Cerebellar cortex (tissue), 1 donor: Measurements from ENCODE around the gene DPP8.

Source experiments
- DNase-seq: peaks from one replicate; pipeline ENCODE4 v3.0.0-alpha.2; 2015; ENCODE audit warnings: low spot score

Gene DPP8

DNA sequence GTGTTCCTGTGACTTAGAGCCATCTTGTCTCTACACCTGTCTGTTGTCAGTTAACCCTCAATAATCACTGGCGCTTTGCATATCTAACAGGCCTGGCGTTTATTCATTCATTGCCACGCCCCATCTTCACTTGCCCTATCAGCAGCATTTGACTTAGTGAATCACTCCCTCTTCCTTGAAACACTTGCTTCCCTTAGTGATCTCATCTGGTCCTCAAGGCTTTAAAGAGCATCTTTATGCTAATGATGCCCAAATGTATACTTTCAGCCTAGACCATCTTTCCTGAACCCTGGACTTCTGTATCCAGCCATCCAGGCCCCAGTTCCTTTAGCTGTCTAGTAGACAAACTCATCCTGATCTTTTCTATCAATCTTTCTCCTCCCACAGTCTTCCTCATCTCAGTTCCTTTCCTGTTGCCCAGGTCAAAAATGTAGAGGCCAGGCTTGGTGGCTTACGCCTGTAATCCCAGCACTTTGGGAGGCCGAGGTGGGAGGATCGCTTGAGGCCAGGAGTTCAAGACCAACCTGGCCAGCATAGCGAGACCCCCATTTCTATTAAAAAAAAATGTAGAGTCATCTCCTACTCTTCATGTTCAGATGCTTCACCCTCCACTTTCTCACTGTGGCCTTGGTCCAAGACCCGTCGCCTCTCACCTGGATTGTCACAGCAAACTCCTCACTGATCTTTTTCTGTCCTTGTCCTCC, 93.4 kb downstream of the DPP8 start:
- no peak for DNase-seq

DNA sequence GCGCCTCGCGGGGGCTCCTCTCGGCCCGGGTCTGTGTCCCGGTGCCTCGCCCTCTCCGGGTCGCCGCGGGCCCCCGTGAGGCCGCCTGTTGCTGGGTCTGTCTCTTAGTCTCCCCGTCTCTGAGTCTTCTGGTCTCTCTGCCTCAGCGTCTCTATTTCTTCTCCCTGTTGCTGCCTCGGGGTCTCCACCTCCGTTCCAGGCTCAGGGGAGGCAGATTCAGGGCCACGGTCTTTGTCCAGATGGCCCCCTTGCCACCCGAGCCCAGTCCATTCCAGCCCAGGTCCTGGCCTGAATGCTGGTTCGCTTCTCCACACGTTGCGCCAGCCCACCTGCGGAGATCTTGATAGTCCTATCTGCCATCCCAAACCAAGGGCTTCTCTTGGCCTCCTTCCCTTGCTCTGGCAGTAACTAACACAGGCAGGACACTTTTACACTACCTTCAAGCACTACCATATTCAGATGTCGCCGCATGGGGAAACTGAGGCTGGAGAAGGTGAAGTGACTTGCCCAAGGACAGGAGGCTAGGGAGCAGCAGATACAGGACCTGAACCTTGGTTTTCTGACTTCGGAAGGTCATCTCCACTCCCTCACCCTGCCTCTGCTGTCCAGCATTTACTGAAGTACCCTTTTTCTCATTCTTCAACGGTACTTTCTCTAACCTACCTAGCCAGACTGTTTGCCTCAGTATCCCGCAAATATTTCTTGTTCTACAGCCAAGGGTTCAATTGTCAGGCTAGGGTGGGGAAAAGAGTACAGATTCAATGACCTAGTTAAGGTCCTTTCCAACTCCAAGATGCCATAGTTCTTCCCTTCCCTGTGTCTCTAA, 94.1 kb downstream of the DPP8 start:
- peak; percentile 39 for DNase-seq

DNA sequence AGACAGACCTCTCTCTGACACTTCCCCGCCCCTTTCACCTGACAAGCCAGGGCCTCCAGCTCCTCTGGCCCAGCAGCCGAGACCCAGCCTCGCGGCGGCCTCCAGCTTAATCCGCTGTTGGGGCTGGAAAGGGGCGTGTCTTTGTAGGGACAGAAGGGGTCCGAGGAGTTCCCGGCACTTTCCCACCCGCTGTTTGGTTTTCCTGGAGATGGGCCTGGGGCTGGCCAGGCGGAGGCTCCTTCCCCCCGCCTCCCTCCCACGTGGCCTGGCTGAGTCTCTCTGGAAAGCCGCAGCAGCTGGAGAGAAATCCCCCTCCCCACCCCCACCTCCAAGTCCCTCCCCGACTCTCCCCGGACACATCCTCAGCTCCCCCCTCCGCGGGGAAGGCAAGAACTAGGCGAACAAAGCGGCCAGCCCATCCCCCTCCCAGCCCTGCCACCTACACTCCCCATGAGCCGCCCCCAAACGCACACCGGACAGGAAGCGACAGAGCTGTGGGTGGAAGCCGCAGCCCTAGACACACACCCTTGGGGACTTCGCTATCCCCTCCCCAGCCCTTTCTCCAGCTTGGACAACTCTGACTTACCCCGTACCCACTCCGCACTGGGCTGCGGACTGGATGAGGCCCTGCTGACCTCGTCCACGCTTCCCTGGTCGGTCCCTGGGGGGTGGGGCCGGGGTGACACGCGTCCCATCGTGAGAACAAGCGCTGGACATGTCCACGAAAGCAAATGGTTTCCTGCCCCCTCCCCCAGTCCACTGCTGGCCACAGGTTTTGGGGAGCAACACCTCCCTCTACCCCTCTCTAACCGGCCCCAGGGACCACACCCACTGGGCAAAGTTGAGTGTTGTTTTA, 95.9 kb downstream of the DPP8 start:
- peak; percentile 80 for DNase-seq

GRCh38 chr15:65420975-65421359, 96.5 kb downstream of the DPP8 start:
- no peak for DNase-seq

DNA sequence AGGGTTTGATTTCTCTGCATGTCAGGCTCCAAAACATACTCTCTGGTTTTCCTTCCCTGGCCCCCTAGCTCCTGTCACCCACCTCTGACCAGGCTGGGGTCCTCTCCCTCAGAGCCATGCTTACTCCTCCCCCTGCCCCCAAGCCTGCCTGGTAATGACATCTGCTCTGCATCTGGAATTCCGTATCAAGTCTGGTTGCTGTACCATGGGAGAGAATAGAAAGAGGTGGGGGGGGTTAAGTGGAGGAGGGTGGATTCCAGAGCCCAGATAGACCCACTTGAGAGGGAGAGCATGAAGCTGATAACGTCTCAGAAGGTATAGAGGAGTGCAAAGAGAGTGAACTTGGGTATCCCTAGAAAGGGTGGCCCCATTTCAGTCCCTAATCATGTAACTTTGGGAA, 98.9 kb downstream of the DPP8 start:
- DNase-seq, result no peak

GRCh38 chr15:65416845-65417416, 100.6 kb downstream of the DPP8 start:
- peak; percentile 37 for DNase-seq

DNA sequence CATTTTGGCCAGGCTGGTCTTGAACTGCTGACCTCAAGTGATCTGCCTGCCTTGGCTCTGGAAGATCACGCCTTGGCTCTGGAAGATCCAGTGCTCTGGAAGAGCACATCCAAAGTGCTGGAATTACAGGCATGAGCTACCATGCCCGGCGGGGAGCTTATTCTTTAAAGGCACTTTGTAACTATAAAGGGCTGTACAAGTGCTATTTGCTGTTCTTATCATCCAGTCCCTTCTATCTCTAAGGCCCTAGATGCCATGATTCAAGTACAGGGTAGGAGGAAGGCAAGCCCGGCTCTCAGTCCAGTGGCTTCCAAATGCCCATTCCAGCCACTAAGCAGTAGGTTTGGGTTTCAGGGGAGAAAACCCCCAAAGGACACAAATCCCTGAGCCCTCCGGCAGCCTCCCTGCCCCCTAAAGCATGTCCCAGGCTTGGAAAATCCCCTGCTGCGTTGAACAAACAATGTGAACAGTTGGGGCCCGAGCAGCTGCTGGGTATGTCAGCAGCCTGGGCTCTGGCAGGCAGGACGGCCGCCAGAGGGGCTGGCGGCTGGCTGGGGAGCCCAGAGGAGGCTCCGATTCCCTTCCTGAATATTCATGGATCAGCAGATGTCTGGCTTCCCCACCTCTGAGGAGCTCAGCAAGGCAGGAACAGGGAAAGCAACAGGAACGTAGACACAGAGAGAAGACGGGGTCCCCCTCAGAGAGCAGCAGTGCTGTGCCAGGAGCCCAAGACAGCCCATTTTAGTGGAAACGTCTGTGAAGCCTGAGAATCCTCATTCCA, 102.5 kb downstream of the DPP8 start:
- DNase-seq, result peak; percentile 62

- no peak for DNase-seq
Measured at GRCh38 chr15:65413760-65414144, 103.7 kb downstream of the DPP8 start.

DNA sequence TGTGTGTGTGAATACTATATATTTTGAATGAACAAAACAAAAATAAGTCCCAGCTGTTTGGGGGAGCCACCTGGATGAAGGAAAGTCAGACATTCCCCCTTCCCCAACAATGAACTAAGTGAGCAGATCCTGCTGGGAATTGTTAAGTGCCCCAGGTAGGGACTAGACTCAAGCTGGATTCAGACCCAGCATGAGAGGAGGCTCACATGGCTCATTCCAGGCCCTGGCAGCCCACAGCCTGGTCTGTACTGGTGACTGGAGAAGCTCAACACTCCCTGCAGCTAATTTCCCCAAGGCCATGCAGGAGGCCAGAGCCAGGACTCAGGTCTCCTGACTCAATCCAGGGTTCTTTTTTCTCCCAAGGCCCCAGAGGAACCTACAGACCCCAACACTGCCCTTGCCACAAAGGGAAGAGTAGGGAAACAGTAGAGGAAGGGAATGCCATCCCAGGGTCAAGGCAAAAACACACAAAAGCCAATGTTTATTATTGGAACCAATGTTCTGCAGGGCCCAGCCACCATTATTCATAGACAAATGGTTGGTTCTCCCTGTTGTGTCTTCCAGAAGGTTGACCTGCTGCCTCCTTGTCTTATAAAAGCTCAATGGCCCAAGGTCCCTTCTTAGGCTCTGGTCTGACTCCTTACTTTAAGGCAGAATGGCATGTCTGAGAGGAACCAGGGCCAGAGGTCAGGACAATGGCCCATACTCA, 104.3 kb downstream of the DPP8 start:
- no peak for DNase-seq

DNA sequence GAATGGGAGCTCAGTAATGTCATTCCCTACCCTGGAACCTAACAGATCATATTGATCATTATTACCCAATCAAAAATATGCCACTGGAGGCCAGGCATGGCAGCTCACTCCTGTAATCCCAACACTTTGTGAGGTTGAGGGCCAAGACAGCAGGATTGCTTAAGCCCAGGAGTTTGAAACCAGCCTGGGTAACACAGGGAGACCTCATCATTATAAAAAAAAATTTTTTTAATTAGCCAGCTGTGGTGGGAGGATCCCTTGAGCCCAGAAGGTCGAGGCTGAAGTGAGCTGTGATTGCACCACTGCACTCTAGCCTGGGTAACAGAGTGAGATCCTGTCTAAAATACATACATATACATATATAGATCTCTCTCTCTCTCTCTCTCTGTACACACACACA, 104.9 kb downstream of the DPP8 start:
- DNase-seq, result no peak

DNA sequence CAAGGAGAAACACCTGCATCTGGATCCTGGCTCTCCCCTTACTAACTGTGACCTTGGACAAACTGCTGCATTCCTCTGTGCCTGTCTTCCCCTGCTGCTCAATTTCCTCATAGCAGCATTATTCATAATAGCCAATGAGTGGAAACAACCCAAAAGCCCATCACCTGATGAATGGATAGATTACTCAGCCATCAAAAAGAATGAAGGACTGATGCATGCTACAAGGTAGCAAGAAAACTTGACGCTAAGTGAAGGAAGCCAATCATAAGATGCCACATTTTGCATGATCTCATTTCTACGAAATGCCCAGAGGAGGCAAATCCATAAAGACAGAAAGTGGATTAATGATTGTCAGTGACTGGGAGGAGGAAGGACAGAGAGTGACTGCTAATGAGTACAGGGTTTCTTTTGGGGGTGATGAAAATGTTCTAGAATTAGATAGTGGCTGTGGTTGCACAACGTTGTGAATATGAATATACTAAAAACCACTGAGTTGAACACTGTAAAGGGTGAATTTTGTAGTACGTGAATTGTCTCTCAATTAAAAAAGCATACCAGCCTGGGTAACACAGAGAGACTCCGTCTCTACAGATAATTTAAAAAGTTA, 105.9 kb downstream of the DPP8 start:
- DNase-seq, result no peak

DNA sequence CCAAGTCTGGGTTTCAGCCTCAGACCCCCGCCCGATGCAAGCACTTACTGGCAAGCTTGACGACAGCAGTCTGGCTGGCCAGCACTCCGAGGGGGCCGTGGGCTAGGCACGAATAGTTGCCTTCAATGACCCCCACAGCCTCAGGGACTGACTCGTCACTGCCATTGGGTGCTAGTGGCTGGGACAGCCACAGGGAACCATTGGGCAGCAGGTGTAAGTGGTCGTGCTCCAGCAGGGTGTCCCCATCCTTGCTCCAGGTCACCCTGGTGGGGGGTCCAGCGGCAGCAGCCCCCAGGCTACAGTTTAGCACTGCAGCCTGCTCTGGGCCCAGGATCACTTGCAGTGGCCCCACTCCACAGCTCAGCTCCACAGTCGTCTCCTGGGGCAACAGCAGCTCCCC, 106.5 kb downstream of the DPP8 start:
- DNase-seq, result no peak

DNA sequence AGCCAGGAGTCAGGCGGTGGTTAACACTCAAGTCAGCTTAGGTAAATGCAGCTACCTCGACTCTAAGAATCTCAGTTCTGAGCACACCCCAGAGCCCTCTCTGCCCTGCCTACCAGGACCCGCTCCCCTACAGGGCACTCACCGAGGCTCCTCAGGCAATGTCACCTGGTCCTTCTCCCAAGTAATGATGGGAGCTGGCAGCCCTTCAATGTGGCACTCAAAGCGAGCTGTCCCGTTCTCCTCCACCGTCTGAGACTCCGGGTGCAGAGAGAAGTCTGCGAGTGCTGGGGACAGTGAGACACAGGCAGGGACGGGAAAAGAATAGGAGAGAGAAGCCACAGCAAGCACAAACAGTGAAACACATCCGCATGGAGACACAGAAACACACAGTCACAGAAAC, 107.5 kb downstream of the DPP8 start:
- DNase-seq, result no peak

DNA sequence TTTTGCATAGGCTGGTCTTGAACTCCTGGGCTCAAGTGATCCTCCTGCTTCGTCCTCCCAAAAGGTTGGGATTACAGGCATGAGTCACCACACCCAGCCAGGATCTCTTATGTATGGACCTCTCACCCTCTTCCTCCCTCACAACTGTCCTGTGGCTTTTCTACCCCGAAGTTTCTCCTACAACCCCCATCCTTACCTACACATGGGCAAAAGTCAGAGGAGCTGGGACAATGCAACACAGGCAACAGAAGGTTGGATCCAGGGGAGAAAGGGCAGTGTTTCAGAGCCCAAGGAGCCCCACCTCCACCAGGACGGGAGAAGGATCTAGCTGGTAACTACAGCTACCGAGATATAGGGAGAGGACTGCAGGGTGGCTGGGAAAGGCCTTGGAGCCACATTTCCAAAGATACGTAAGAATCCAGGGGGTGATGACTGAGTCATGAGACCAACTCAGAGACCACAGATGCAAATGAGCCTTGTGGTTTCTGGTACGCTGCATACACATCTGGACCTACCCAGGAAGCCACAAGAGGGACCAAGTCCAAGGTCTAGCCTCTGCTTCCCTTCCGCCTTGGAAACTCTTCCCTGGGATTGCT, 108.4 kb downstream of the DPP8 start:
- DNase-seq, result no peak

DNA sequence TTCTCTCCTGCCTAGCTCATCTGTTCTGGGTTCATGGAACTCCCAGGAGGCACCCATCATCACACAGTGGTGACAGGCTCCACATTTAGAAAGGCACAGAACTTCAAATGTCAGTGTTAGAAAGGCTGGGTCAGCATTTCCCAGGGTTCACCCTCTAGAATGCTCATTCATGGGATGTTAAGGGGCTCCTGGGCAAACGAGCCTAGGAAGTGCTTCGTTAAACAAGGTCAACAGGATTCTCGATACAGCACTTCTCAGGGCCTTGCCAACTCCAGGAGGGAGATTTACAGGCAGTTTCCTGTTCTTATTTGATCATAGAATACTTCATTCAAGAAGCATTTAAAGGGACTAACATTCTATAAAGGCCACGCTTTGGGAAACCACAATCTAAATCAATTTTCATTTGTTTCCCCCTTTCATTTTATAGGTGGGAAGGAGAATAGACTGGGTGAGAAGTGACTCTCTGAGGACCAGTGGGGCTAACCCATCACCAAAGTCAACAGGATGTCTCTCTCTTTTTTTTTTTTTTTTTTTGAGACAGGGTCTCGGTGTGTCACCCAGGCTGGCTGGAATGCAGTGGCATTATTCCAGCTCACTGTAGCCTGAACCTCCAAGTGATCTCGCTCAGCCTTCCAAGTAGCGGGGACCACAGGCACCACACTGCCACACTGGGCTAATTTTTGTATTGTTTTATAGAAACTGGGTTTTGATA, 109.0 kb downstream of the DPP8 start:
- no peak for DNase-seq

DNA sequence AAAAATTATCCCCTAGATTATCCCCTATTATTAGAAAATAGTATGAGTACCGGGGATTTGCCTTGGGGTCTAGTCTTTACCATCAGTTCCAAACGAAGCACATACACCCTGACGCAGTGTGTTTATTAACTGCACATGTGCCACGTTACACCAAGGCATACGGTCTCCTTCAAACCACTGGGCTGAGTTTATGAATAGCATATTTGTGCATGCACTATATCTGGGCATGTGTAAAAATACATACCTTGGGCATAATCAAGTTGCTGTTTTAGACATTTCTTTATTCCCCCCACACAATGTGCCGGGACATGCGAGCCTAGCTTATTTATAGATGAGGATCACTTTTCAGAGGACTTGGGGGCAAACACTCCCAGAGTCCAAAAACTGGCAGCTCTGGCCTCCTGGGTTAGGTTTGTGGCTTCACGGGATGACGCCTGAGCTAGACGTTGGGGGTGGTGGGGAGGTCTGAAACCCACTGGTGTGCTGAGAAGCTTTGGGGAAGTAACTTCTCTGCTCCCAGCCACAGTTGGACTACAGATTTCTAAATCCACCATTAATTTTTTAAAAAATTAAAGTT, 111.0 kb downstream of the DPP8 start:
- DNase-seq, result no peak

DNA sequence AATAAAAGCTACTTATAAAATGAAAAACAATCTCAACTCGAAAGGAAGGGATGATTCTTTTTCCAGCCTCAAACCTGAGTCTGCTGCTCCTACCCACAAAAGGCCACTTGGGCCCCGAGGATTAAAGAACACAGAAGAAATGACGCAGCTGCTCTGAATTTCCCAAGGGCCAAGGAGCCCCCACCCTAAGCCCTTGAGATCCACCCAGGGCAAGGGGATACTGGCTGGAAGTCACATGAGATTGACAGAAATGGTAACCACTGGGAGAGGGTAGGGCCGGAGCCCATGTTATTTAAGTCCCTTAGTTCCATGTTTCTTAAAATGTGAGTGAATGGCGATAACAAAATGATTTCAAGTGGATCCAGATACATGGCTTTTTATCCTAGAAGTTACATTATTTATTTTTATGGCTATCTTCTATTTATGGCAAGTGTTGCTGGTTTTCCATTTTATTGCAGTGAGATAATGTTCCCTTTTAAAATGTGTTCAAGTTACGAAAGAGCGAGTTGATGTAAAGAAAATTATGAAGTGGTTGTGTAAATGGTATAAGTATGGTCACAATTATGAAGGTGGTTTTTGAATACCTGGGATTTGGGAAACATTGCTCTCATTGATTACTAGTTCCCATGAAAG, 111.6 kb downstream of the DPP8 start:
- DNase-seq, result no peak

- no peak for DNase-seq
Measured at GRCh38 chr15:65404186-65404872, 113.2 kb downstream of the DPP8 start.
